ENCODE measurements around the gene MAP1B.

- TF ChIP-seq POLR2A (IDR thresholded peaks at IDR 0.05) (no peak), CTCF (IDR thresholded peaks at IDR 0.05) (no peak)
These were observed 65.5 kb downstream of the MAP1B start for GRCh38 chr5:72172786-72173185.
